PC-9 (cell line): ENCODE data around the gene KNCN. TPM values are rescaled to one million over a fixed set of nuclear protein-coding genes. Genes with fewer than 3 reads are reported as not detected.

Experiments used
- BruUV-seq: library from RNA; stranded (reverse); fragments of 400-500 nt; replicated peaks from 2 replicates; lab custom pipeline; 2021; lab: Mats Ljungman, UMichigan
- CTCF ChIA-PET: fragments of 300-600 bp; sonication (Branson Sonifier 250); formaldehyde crosslinking; loops from one replicate; lab custom pipeline; 2022; ENCODE audit warnings: antibody characterized with exemption; lab: Charles Lee
- POLR2A ChIA-PET: fragments of 300-600 bp; sonication (Branson Sonifier 250); formaldehyde crosslinking; loops from one replicate; lab custom pipeline; 2022; ENCODE audit warnings: antibody characterized with exemption; ENCODE audit not compliant: unreplicated experiment; lab: Charles Lee
- DNase-seq, 2 experiments: peaks; one replicate each; pipeline versions ENCODE4 v3.0.0 to v3.0.0-alpha.2; 2015 to 2022; ENCODE audit warnings: mixed read lengths in 1 of 2
- H2AFZ ChIP-seq: fragments of 200-600 bp; sonication (generic); 2 replicates; pipeline ENCODE4 v1.8.1; 2017; ENCODE audit warnings: antibody characterized with exemption
- H3F3A ChIP-seq: fragments of 200-600 bp; sonication (generic); 2 replicates; pipeline ENCODE4 v1.8.1; 2017; ENCODE audit warnings: antibody characterized with exemption, mild to moderate bottlenecking, low read depth; ENCODE audit not compliant: insufficient read depth
- H3K27ac ChIP-seq: fragments of 200-600 bp; sonication (generic); 2 replicates; pipeline ENCODE4 v1.6.1; 2016; ENCODE audit warnings: mixed run types
- H3K27me3 ChIP-seq: fragments of 200-600 bp; sonication (generic); 2 replicates; pipeline ENCODE4 v1.6.1; 2016; ENCODE audit warnings: low read depth, mixed run types; ENCODE audit not compliant: insufficient read depth
- H3K36me3 ChIP-seq: fragments of 200-600 bp; sonication (generic); 2 replicates; pipeline ENCODE4 v1.6.1; 2016; ENCODE audit warnings: low read depth, mixed run types
- H3K4me1 ChIP-seq: fragments of 200-600 bp; sonication (generic); replicated peaks from 2 replicates; pipeline ENCODE4 v1.6.1; 2016; ENCODE audit warnings: mixed run types; ENCODE audit not compliant: insufficient read depth
- H3K4me2 ChIP-seq: fragments of 200-600 bp; sonication (generic); 2 replicates; pipeline ENCODE4 v1.6.1; 2017; ENCODE audit warnings: mixed run types
- H3K4me3 ChIP-seq: fragments of 200-600 bp; sonication (generic); 2 replicates; pipeline ENCODE4 v1.6.1; 2016; ENCODE audit warnings: mixed run types
- H3K79me2 ChIP-seq: fragments of 200-600 bp; sonication (generic); 2 replicates; pipeline ENCODE4 v1.6.1; 2017; ENCODE audit warnings: low read depth, mixed run types
- H3K9me2 ChIP-seq: fragments of 200-600 bp; sonication (generic); 2 replicates; pipeline ENCODE4 v1.8.1; 2017; ENCODE audit warnings: mild to moderate bottlenecking; ENCODE audit not compliant: insufficient read depth
- H3K9me3 ChIP-seq: fragments of 200-600 bp; sonication (generic); 2 replicates; pipeline ENCODE4 v1.8.1; 2016; ENCODE audit warnings: low read depth; ENCODE audit not compliant: insufficient read depth
- H4K20me1 ChIP-seq: fragments of 200-600 bp; sonication (generic); 2 replicates; pipeline ENCODE4 v1.8.1; 2017; ENCODE audit not compliant: insufficient read depth
- EZH2 ChIP-seq: fragments of 200-600 bp; sonication (generic); IDR thresholded peaks from 2 replicates; pipeline ENCODE4 v1.8.0; 2017; ENCODE audit warnings: antibody characterized with exemption, low read depth
- intact Hi-C: fragments of 100-400 bp; cut with micrococcal nuclease; formaldehyde crosslinking; loops from one replicate; pipeline ENCODE4 v1.10.0; 2022; ENCODE audit not compliant: unreplicated experiment
- total RNA-seq: library from RNA; stranded (reverse); gene quantifications from 2 replicates; pipeline ENCODE4 v1.2.3, GENCODE V29; 2021
- TF ChIP-seq, protein P1 (sequence below): fragments of 200-600 bp; sonication (generic); conservative IDR thresholded peaks from 2 replicates; pipeline ENCODE4 v1.6.1; 2017; ENCODE audit warnings: mixed run types, antibody characterized with exemption, mild to moderate bottlenecking, moderate library complexity

The KNCN gene
- total RNA-seq, 1 experiment from 2014 or later = not detected

GRCh38 chr1:46513536-46513935 lies 37.9 kb downstream of the KNCN start:
- Histone ChIP-seq H3K9me3 (no peaks in the 10 kb centered on the region), H2AFZ (no peak overlapping the region), H3K4me3 (no peak overlapping the region), H3K4me1 (peaks cover 30% of the 10 kb centered on the region), H3K9me2 (no peaks in the 10 kb centered on the region), H3K79me2 (no peaks in the 10 kb centered on the region), H3K36me3 (no peaks in the 10 kb centered on the region), H3K4me2 (no peak overlapping the region), H3K27me3 (no peaks in the 10 kb centered on the region), H3K27ac (no peak overlapping the region), H4K20me1 (no peaks in the 10 kb centered on the region), H3F3A (peaks cover 14% of the 10 kb centered on the region)
- DNase-seq = no peak
- ChIA-PET CTCF (no interaction called here), POLR2A (no interaction called here)
- intact Hi-C loops = no loop called here
- no peak for TF ChIP-seq EZH2
- TF ChIP-seq, protein P1, sequence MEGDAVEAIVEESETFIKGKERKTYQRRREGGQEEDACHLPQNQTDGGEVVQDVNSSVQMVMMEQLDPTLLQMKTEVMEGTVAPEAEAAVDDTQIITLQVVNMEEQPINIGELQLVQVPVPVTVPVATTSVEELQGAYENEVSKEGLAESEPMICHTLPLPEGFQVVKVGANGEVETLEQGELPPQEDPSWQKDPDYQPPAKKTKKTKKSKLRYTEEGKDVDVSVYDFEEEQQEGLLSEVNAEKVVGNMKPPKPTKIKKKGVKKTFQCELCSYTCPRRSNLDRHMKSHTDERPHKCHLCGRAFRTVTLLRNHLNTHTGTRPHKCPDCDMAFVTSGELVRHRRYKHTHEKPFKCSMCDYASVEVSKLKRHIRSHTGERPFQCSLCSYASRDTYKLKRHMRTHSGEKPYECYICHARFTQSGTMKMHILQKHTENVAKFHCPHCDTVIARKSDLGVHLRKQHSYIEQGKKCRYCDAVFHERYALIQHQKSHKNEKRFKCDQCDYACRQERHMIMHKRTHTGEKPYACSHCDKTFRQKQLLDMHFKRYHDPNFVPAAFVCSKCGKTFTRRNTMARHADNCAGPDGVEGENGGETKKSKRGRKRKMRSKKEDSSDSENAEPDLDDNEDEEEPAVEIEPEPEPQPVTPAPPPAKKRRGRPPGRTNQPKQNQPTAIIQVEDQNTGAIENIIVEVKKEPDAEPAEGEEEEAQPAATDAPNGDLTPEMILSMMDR = no peak
- BruUV-seq = no TSS peak

DNA sequence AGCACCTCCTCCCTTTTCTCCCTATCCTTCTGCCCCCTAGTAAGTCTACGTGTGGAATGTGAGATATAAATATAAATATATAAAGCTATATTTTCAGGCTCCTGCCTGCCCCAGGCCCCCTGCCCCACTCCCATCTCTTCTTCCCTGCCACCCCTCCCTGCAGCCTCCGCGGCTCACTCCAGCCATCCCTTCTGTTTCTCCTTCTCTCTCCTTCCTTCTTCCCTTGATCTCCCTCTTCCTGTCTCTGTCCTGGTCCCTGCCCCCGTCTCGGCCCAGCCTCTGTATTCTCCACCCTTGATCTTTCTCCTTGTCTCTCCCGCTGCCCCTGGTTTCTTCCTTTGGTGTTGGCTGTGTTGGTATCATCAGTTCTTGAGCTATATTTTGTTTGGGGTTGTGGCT lies 38.7 kb downstream of the KNCN start:
- Histone ChIP-seq H3K36me3 (no peaks in the 10 kb centered on the region), H3K4me1 (peaks cover 22% of the 10 kb centered on the region), H3K9me3 (no peaks in the 10 kb centered on the region), H2AFZ (no peak overlapping the region), H3K27me3 (no peaks in the 10 kb centered on the region), H3K27ac (no peak overlapping the region), H4K20me1 (no peaks in the 10 kb centered on the region), H3K4me2 (no peak overlapping the region), H3F3A (peaks cover 14% of the 10 kb centered on the region), H3K4me3 (no peak overlapping the region), H3K79me2 (no peaks in the 10 kb centered on the region), H3K9me2 (no peaks in the 10 kb centered on the region)
- intact Hi-C loops = no loop called here
- BruUV-seq = no TSS peak
- TF ChIP-seq, protein P1 = no peak
- TF ChIP-seq EZH2 = no peak
- ChIA-PET CTCF (no interaction called here), POLR2A (no interaction called here)
- DNase-seq = no peak

GRCh38 chr1:46512135-46512791 lies 39.2 kb downstream of the KNCN start:
- no peaks in the 10 kb centered on the region for H3K79me2 ChIP-seq
- H3K4me3 ChIP-seq = no peak overlapping the region
- intact Hi-C loops = no loop called here
- H3K36me3 ChIP-seq = no peaks in the 10 kb centered on the region
- BruUV-seq = no TSS peak
- TF ChIP-seq, protein P1 = no peak
- no peak for TF ChIP-seq EZH2
- H4K20me1 ChIP-seq = no peaks in the 10 kb centered on the region
- H2AFZ ChIP-seq = no peak overlapping the region
- POLR2A ChIA-PET = no interaction called here
- H3K9me2 ChIP-seq = no peaks in the 10 kb centered on the region
- no peaks in the 10 kb centered on the region for H3K9me3 ChIP-seq
- no peak for DNase-seq
- H3F3A ChIP-seq = peaks cover 9% of the 10 kb centered on the region
- CTCF ChIA-PET = interaction anchor here (0.5 to 0.6 kb wide), 2 partner anchors 96 to 265 kb away, joined by 5 to 9 read pairs; no protein-coding TSS in a partner anchor
- H3K27ac ChIP-seq = no peak overlapping the region
- H3K27me3 ChIP-seq = no peaks in the 10 kb centered on the region
- H3K4me2 ChIP-seq = no peak overlapping the region
- H3K4me1 ChIP-seq = peaks cover 17% of the 10 kb centered on the region
